HG03558 (cell line): ENCODE results near the gene EFCAB11.
A peak's percentile ranks its signal among the peaks of the same experiment; 100 is the strongest.

ENCODE experiments used
- ATAC-seq: cut with Tn5 transposase; IDR thresholded peaks from one replicate; pipeline ENCODE4 v1.9.1; 2021; ENCODE audit warnings: moderate number of reproducible peaks; ENCODE audit not compliant: unreplicated experiment; ENCODE audit errors: extremely low read depth

Gene EFCAB11

DNA sequence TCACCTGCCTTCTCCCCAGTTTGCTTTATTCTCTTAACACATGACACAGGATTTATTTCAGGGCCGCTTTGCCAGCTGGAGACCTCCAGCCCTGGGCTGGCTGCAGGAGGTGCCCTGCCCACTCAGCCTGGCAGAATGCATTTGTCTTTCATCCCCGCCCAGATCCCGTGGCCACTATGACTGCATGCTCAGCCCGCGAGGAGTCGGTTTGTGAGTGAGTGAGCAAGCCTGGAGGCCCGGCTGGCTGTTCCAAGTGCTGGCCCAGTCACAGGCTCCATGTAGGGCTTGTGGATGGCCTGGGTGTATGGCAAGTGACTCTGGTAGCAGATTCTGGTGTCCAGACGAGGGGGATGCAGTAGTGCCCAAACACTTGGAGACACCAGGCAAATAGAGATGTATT is 3.3 kb upstream of the EFCAB11 start:
- ATAC-seq, result no peak

GRCh38 chr14:89957376-89957775 is 2.8 kb upstream of the EFCAB11 start:
- no peak for ATAC-seq

GRCh38 chr14:89956661-89957009 is 2.1 kb upstream of the EFCAB11 start:
- ATAC-seq, result no peak

DNA sequence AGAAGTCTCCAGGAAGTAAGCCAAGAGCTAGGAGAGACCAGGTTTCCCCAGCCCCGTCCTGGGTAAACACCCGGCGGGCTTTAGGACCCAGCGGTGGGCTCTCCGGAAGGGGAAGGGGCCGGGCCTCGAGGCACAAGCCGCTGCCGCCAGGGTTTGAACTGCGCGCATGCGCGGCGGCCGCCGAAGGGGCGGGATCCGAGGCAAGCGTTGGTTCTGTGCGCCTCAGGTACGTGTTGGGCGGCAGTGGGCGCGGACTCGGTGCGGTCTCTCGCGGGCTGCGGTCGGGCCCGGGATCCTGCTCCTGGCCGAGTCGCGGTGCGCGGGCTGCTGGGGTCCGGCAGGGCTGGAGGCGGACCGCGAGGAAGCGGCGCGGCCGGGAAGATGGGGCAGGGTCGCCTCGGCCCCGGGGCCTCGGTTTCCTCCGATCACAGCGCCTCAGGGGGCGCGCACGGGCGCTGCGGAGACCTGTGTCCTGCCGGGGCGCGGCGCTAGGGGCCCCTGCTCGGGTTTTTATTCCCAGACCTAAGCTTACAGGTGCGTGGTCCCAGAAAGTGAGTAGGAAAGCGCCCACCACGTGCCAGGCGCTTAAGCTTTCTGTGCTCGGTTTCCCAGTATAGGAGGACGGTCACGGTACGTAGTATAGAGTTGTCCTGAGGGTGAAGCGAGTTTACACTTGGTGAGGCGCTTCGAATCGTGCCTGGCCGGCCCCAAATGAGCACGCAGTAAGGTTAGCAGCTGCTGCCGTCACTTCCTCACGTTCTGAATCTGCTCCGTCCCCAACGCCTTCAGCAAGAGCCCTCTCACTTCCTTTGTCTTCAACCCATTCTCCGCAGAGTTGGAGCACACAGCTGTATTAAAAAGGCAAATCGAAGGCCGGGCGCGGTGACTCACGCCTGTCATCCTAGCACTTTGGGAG is 1.5 kb upstream of the EFCAB11 start, which contains the start of gene TDP1:
Gene TDP1, plus strand, starts transcription at position 183 of the 916 bp plus-strand sequence. CDS start 7,188 bp downstream, outside the sequence.
- ATAC-seq, result peak; percentile 38

DNA sequence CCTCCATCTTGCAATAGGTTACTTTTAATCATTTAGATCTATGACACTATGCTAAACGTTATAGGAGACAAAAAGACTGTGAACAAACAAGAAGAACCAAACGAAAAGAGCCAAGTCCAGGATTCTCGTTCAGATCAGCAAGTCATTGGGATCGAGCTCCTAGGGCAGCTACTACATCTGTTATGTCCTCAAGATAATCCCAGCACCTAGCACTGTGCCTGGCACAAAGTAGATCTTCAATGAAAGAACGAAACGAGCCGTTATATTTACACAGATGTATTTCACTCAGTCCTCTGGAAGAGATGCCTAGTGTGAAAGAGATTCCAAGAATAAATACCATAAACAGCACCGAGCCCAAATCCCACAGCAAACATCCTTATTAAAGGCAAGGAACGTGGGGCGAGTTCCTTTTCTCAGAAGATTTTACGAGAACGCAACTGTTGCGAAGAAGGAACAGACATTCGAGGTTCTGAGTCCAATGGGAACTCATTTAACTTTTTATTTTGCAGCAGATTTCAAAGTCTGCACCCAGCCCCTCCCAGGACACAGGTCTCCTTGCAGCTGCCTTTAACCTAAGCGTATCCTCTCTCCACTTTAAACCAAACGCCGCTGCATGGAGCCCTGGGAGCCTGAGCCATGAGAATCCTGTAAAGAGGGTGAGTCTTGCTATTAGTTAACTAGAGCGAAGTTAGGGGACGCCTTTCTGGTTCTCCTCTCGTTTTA is 653 bp upstream of the EFCAB11 start:
- peak; percentile 2 for ATAC-seq

- ATAC-seq, result no peak
These were observed 928 bp downstream of the EFCAB11 start for GRCh38 chr14:89953602-89954001.

DNA sequence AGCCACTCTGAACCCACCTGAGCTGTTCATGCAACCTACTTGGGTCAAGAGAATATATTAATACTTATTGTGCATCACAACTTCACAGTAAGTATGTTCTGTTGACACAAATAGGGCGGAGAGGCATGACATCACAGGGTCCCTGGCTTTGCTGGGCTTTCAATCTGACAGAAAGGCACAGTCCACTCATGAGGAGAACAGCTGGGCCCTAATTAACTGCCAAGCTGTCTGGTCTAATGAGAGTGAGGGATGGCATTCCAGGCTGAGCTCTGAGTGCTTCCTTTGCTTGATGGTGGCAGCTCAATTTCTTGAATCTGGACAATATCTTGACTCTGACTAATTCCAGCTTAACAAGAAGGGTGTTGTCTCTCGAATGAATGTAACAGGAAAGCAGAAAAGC is 2.0 kb downstream of the EFCAB11 start:
- ATAC-seq, result no peak

DNA sequence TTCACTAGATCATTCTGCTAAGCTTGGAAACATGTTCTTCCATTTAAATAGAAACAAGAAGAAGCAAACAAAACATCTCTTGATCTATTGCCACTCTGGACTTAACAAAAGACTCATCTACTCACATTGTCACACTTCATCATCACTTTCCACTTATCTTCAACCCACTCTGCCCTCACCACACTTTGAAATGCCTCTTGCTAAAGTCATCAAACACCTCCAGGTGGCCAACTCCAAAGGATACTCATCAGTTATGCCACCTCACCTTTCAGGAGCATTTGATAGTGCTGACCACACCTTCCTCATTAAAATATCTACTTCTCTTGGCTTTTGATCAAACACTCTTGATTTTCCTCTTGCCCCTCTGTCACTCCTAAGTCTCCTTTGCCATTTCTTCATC is 7.2 kb downstream of the EFCAB11 start:
- ATAC-seq, result no peak

DNA sequence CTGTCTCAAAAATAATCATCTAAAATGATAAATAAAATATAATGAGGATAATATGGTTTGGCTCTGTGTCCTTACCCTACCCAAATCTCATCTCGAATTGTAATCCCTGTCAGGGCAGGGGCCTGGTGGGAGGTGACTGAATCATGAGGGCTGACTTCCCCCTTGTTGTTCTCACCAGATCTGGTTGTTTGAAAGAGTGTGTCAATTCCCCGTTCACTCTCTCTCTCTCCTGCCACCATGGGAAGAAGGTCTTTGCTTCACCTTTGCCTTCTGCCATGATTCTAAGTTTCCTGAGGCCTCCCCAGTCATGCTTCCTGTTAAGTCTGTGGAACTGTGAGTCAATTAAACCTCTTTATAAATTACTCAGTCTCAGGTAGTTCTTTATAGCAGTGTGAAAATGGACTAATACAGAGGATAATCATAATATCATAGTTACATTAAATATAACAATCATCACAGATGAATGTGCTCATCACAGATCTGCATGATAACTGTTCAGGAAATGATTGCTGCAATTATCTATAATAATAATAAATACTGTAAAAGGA is 12.6 kb downstream of the EFCAB11 start:
- ATAC-seq, result no peak

DNA sequence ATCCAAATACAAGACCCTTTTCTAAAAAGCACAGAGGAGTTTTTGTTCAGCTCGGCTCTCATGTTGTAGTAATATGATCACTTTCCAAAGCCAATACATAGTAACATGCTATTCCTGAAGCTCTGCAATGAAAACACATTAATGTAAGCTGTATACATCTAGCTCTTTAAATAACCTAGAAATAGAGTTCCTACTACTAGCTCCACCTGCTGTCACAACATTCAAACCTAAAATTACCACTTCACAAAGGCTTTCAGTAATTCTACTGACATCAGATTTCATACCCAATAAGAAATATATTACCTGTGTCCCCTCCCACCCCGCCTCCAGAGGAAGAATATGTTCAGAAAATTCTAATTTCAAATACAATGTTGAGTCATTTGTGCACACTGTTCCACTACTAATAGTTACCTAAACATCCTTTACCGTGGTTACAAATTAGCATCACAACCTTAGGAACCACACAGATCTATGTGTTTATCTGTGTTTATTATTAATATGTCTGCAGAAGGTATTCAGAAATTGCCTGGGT is 17.8 kb downstream of the EFCAB11 start:
- ATAC-seq, result no peak

DNA sequence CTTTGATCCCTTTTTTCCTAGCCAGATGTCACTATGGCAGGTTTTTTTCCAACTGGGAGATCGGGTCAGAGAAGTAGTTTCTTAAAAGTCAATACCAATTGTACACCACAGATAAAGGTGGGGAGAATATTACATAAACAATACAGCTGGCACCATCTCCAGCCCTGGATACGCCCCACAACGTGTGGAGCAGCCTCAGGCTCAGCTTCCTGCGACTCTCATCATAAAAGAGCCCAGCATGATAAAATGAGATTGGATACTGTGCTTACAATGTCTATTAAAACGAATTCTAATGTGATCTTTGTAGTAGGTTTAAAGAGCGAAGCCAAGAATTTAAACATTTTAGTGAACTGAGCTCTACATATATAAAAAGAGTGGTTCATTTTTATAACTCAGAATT is 21.5 kb downstream of the EFCAB11 start:
- ATAC-seq, result no peak

DNA sequence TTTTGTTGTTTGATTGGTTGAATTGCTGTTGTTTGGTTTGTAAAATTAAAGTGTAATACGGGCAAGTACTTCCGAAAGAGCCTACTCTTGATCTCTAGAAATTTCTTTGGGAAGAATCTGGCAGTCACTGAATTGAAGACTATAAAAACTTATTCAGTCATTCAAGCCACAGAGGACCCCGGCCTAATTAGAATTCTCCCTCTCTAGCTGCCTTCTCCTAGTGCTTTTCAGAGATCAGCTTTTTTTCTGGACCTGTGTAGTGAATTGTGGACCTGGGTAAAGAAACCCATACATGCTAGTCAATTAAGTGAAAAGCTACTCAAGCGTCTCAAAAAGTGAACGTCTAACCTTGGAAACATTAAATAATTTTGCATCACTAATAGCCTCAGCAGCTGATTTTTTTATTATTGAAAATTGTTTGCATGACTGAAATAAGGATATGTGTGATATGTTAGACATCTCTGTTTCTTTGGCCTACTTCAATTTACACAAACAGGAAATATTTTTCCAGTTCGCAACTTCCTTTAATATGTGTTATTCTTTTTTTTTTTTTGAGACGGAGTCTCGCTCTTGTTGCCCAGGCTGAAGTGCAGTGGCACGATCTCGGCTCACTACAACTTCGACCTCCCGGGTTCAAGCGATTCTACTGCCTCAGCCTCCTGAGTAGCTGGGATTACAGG is 27.2 kb downstream of the EFCAB11 start:
- ATAC-seq, result no peak

- no peak for ATAC-seq
These were observed 27.8 kb downstream of the EFCAB11 start for GRCh38 chr14:89926694-89927093.

- ATAC-seq, result no peak
These were observed 30.3 kb downstream of the EFCAB11 start for GRCh38 chr14:89924268-89924667.

DNA sequence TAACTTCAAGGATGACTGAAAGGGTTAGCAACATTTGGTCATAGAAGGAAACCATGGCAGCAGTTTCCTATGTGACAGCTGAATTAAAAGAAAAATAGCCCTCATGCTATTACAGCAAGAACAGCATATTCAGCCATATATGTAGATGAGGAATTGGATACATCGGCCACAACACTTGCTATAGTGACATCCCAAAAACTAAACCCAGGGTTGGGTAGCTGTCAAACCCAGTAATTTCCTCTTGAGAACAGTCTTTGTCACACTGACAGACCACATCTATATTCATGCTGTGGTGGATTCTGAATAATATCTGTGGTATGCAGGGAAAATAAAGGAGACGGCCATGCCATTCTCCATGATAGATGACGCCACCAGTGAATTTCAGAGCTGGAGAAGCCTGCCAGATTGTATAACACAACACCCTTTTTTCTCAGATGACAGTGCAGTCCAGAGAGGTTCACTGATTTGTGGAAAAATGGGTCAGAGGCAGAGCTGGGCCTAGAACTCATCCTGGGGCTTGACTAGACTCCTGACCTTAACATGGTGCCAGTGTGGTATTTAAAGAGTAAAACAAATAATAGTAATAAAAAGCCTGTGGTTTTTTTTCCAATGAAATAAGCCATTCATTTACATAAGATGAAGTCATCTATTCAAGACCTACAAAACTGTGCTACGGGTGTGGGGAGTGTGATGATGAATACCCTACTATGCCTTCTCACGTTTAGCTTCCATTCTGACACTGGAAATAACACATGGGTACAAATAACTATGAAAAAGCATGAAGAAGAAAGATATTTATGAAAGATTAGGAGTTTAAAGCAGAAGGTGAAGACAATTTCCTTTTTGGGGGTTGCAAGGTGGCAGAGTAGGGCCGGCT is 32.3 kb downstream of the EFCAB11 start:
- no peak for ATAC-seq

DNA sequence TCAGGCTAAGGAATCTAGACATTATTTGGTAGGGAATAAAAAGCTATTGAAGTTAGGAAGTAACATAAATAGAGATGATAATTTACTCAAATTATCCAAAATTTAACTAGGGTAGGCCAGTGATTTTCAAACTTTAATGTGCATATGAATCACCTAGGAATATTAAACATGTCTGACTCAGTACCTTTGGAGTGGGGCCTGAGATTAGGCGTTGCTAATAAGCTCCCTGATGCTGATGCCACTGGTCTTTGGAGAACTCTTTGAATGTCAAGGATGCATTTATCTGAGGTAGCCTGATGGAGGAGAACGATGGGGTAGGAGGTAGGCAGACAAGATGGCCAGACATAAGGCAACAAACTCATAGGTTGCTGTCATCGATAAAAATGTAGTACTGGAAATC is 33.2 kb downstream of the EFCAB11 start:
- ATAC-seq, result no peak

DNA sequence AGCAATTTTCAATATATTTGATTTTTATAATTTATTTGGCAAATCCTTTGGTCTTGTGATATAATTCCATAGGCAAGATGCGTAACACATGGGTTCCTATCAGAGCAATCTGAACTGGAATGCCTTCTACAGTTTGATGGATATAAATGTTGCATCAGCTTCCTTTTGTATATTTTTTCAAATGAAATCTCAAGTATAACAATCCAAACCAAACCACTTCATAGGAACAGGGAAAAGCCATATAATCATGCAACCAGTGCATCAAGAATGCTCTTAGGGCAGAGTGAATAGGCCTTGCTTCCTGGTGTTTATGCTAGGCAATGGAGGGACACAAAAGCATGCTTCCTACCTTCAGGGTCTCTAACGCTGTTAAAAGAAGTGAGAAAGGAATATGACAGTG is 34.5 kb downstream of the EFCAB11 start:
- ATAC-seq, result no peak

DNA sequence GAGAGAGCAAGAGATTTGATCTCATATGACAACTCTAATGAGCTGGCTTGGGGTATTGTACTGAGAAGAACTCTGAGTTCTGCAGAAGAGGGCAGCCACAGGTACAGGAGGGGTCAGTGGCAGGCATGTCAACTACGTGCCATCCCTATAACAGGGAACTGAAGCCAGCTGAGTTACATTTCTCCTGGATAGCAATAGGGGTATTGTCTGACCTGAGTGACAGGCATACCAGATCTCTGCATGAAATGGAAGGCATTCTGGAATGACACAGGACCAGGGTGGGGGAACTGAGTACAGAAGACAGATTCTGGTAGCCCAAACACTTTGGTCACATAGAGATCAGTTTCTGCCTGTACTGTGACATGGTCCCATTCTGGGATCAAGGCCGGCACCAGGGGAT is 35.8 kb downstream of the EFCAB11 start:
- ATAC-seq, result no peak

GRCh38 chr14:89915114-89915878 is 39.2 kb downstream of the EFCAB11 start:
- no peak for ATAC-seq
